Breast epithelium (tissue), 3 donors: ENCODE results near the gene CCDC24.

Experiments used
- CTCF ChIP-seq, 3 donors: fragments of 450-650 bp; IDR thresholded peaks; one replicate each; pipeline ENCODE4 v1.5.1; 2016 to 2017; ENCODE audit warnings: antibody characterized with exemption in 3 of 3, mild to moderate bottlenecking in 3 of 3, moderate library complexity in 3 of 3
- POLR2AphosphoS5 ChIP-seq, 3 donors: sonication (generic); formaldehyde crosslinking; IDR thresholded peaks; one replicate each; pipeline ENCODE4 v1.6.1; 2017; ENCODE audit warnings: antibody characterized with exemption in 3 of 3

- TF ChIP-seq POLR2AphosphoS5 (IDR thresholded peaks at IDR 0.05) (no peak), CTCF (IDR thresholded peaks at IDR 0.05) (no peak)
Observed at GRCh38 chr1:43990271-43991199, 864 bp upstream of the CCDC24 start.
